GM12872 (cell line): ENCODE data around the gene ZBTB2.

Experiments used
- TF ChIP-seq, protein P1 (sequence below): IDR thresholded peaks from 3 replicates; pipeline ENCODE4 v1.5.1; 2011; ENCODE audit warnings: low read depth, mild to moderate bottlenecking, low read length, moderate library complexity; ENCODE audit not compliant: insufficient read depth

Gene ZBTB2

DNA sequence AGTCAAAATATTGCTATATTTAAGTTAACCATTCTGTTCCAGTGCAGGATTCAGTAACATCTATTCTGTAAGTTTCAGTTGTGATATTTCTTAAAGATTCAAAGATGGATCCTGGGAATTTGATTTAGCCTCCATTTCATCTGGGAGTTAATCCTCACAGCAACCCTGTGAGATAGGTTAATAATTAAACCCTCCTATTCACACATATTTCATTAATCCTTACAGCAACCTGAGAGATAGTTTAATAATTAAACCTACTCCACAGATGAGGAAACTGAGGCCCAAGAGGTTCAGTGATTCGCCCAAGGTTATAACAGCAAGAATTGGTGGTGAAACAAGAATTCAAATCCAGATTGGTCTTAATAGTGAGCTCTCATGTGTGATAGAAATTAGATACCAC lies 10.9 kb upstream of the ZBTB2 start:
- TF ChIP-seq, protein P1, sequence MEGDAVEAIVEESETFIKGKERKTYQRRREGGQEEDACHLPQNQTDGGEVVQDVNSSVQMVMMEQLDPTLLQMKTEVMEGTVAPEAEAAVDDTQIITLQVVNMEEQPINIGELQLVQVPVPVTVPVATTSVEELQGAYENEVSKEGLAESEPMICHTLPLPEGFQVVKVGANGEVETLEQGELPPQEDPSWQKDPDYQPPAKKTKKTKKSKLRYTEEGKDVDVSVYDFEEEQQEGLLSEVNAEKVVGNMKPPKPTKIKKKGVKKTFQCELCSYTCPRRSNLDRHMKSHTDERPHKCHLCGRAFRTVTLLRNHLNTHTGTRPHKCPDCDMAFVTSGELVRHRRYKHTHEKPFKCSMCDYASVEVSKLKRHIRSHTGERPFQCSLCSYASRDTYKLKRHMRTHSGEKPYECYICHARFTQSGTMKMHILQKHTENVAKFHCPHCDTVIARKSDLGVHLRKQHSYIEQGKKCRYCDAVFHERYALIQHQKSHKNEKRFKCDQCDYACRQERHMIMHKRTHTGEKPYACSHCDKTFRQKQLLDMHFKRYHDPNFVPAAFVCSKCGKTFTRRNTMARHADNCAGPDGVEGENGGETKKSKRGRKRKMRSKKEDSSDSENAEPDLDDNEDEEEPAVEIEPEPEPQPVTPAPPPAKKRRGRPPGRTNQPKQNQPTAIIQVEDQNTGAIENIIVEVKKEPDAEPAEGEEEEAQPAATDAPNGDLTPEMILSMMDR, result no peak

DNA sequence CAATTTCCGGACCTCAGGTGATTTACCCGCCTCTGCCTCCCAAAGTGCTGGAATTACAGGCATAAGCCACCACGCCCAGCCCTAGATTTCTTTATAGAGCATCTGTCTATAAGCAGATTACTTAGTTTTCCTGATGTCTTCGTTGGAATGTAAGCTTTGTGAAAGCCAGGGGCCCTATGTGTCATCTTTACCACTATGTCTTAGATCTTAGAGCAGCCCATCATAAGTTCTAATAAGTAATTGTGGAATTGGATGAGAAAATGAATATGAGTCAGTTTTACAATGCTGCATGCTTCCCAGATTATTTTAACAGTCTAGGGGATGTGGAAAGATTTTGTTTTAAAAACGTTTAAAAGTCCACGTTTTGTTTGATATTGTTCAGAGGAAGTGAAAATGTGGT lies 9.1 kb upstream of the ZBTB2 start:
- TF ChIP-seq, protein P1, result no peak

DNA sequence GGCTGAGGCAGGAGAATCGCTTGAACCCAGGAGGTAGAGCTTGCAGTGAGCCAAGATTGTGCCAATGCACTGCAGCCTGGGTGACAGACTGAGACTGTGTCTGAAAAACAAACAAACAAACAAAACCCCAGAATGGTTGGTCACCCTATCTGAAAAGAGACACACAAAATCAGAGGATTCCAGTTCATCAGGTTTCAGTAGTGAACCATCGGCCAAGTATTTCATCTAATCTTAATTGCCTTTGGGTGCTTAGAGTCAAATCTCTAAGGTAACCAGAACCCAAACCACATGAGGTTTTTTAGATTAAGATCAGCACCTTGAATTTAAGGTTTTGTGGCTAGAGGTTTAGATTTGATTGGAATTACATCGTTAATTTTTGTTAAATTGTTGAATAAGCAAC lies 8.3 kb upstream of the ZBTB2 start:
- TF ChIP-seq, protein P1, result no peak

DNA sequence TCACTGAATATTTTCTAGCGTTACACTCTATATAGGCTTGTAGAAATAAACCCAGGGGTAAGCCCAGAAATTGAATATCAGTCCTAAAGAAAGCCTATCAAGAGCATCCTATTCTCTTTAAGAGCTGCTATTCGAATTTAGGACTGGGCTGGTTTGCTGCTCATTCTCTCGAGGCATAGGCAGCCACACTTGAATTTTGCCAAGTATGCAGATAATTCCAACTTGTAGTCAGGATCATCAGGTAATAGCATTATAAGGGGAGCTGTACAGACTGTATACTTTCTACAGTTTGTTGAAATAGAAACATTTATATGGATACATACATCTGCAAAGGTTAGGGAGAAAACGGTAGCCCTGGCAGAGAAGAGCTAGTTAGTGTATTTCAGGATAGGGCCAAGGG lies 2.1 kb upstream of the ZBTB2 start:
- TF ChIP-seq, protein P1, result no peak

DNA sequence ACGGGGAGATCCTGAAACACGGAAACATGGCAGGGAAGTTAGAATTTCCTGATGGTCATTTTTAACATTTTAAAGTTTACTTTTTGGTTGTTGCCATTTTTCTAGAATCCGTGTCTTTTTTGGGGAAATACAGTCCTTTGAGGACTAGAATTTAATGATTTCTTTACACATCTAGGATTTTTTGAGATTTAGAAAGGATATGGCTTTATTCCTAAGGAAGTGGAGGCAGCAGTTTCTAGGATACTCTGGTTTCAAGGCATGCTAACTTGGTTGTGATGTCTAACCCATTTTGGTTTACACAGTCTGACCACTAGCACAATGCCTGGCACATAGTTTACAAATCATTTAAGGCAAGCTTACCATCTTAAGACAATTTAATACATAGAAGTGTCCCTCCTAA lies 1.1 kb upstream of the ZBTB2 start:
- TF ChIP-seq, protein P1, result no peak

DNA sequence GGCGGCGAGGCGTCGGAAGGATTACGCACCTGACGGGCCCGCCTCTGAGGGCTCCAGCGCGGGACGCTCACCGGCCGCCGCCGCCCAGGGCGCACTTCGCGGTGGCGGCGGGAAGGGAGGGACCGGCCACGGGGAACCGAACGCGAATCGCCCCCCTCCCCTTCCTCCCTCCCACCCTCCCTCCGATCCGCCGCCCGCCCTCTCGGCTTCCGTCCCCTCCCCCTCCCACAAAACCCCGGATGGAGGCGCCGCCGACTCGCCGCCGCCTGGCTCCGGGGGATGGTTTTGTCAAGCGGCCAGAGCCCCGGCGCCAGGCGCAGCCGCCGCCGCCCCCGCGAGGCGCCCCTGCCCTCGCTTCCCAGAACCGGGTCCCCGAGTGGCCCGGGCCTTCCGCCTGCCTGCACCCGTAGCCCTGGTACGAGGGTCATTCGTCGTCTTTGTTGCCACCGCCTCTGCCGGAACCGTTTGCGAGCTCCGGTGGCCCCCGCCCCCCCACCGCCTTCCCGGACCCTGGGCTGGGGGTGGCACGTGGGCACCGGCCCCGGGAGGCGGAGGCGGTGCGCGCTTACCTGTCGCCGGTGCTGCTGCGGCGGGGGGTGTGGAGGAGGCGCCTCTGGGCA lies 398 bp downstream of the ZBTB2 start:
- TF ChIP-seq, protein P1, result no peak

DNA sequence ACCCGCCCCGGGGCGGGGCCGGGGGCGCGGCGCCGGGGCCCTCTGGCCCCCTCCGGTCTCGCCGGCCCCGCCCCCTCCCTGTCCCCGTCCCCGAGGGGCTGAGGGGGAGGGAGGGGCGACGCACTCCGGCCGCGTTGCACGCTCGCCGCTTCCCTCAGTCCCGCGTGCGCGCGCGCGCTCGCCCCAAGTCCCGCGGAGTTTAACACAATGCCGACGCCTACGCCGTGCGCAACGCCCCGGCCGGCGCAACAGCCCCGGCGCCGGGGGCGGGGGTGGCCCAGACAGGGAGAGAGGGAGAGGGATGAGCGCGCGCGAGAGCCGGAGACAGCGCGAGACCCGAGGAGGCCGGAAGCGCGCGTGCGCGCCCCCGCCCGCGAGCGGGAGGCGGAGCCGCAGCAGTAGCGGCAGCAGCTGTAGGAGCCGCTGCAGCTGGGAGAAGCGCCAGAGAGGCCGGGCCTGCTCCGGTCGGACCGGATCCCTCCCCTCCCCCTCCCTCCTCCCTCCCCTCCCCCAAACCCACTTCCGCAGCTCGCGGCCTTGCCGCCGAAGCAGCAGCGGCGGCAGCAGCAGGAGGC lies 996 bp downstream of the ZBTB2 start:
- TF ChIP-seq, protein P1, result no peak
